ENCODE results near the gene STK17A. TPM values are rescaled to one million over a fixed set of nuclear protein-coding genes. Genes with fewer than 3 reads are reported as not detected.

Gene STK17A
- total RNA-seq, 2 experiments from 2014 or later, result 25.8 to 28.7 TPM

DNA sequence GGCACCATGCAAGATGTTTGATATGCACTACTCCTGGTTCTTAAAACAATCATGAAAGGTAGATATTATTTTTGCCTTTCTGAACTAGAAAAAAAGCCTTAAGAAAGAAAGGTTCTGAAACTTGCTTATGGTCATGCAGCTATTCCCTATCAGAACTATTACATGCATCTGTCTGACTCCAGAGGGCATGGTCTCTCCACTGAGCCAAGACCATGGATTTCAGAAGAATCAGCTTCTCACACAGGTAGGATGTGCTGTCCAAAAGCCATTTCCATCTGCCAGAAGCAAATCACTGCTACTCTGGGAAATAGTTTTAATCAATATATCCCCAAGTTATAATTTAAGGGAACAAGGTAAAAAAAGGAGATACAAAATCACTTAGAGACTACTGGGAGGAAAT, 69.5 kb downstream of the STK17A start:
- TF ChIP-seq EZH2phosphoT487 (IDR thresholded peaks at IDR 0.05; ENCODE audit: borderline replicate concordance, low read depth, low read length), result no peak
- peak; percentile 28; the same call in 1 of the 2 replicates for TF ChIP-seq CTCF (conservative IDR thresholded peaks at IDR 0.05; ENCODE audit: low read length)
- intact Hi-C loops (cut with micrococcal nuclease; ENCODE audit: unreplicated experiment), result no loop called here
- Histone ChIP-seq H3K27ac (ENCODE audit: low read depth, low read length, poor library complexity, severe bottlenecking) (peak overlapping the region; percentile 97), H3K9me3 (ENCODE audit: low read length) (no peaks in the 10 kb centered on the region), H2AFZ (ENCODE audit: low read length) (no peak overlapping the region), H3K9me2 (ENCODE audit: insufficient read depth, low read length) (no peaks in the 10 kb centered on the region), H3K4me2 (ENCODE audit: low read length) (peak overlapping the region; percentile 97), H3K79me2 (ENCODE audit: insufficient read depth, low read depth, low read length) (peaks cover 39% of the 10 kb centered on the region; the same call in 1 of the 2 replicates), H3K36me3 (ENCODE audit: insufficient read depth, low read length) (peaks cover 19% of the 10 kb centered on the region), H3K4me1 (ENCODE audit: insufficient read depth, low read length, poor library complexity, severe bottlenecking) (peaks cover 71% of the 10 kb centered on the region), H3K4me3 (ENCODE audit: low read depth, low read length, poor library complexity, severe bottlenecking) (peak overlapping the region; percentile 62), H4K20me1 (ENCODE audit: insufficient read depth, low read length) (peaks cover 6% of the 10 kb centered on the region; the same call in 1 of the 2 replicates)
- ChIA-PET CTCF (ENCODE audit: unreplicated experiment) (no interaction called here), POLR2A (interaction anchor here (1.2 to 4.2 kb wide), 3 partner anchors 46 to 67 kb away, joined by 4 to 26 read pairs (median 6); no protein-coding TSS in a partner anchor)
- BruUV-seq (replicated peaks), result no TSS peak
- DNase-seq (ENCODE audit: low spot score), result no peak

DNA sequence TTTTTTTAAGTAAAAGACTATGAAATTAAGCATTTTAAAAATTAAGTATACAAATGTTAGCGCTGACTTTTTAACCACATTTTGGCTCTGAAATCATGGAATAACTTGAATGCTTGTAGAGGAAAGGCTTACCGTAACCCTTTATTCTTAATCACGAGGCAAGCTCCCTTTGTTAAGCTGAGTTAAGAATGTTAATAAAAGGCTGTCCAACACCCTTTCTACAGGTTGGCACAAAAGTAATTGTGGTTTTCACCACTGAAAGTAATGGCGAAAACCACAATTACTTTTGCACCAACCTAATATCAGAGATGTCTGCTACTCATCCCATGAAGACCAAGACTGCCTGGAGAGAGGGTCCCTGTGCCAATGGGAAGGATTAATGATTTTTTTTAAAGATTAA, 70.6 kb downstream of the STK17A start:
- DNase-seq (ENCODE audit: low spot score), result no peak
- peaks cover 61% of the 10 kb centered on the region for H3K4me1 ChIP-seq (ENCODE audit: insufficient read depth, low read length, poor library complexity, severe bottlenecking)
- ChIA-PET POLR2A (interaction anchor here (0.9 kb wide), 1 partner anchor 15 kb away, joined by 3 read pairs; no protein-coding TSS in a partner anchor), CTCF (ENCODE audit: unreplicated experiment) (no interaction called here)
- H3K9me3 ChIP-seq (ENCODE audit: low read length), result no peaks in the 10 kb centered on the region
- peak overlapping the region; percentile 14 for H3K4me2 ChIP-seq (ENCODE audit: low read length)
- no peak overlapping the region for H2AFZ ChIP-seq (ENCODE audit: low read length)
- TF ChIP-seq CTCF (conservative IDR thresholded peaks at IDR 0.05; ENCODE audit: low read length), result no peak
- TF ChIP-seq EZH2phosphoT487 (IDR thresholded peaks at IDR 0.05; ENCODE audit: borderline replicate concordance, low read depth, low read length), result no peak
- peaks cover 6% of the 10 kb centered on the region; the same call in 1 of the 2 replicates for H4K20me1 ChIP-seq (ENCODE audit: insufficient read depth, low read length)
- H3K79me2 ChIP-seq (ENCODE audit: insufficient read depth, low read depth, low read length), result peaks cover 43% of the 10 kb centered on the region; the same call in 1 of the 2 replicates
- intact Hi-C loops (cut with micrococcal nuclease; ENCODE audit: unreplicated experiment), result no loop called here
- no peak overlapping the region for H3K27ac ChIP-seq (ENCODE audit: low read depth, low read length, poor library complexity, severe bottlenecking)
- no TSS peak for BruUV-seq (replicated peaks)
- H3K4me3 ChIP-seq (ENCODE audit: low read depth, low read length, poor library complexity, severe bottlenecking), result no peak overlapping the region
- H3K9me2 ChIP-seq (ENCODE audit: insufficient read depth, low read length), result no peaks in the 10 kb centered on the region
- H3K36me3 ChIP-seq (ENCODE audit: insufficient read depth, low read length), result peaks cover 22% of the 10 kb centered on the region

DNA sequence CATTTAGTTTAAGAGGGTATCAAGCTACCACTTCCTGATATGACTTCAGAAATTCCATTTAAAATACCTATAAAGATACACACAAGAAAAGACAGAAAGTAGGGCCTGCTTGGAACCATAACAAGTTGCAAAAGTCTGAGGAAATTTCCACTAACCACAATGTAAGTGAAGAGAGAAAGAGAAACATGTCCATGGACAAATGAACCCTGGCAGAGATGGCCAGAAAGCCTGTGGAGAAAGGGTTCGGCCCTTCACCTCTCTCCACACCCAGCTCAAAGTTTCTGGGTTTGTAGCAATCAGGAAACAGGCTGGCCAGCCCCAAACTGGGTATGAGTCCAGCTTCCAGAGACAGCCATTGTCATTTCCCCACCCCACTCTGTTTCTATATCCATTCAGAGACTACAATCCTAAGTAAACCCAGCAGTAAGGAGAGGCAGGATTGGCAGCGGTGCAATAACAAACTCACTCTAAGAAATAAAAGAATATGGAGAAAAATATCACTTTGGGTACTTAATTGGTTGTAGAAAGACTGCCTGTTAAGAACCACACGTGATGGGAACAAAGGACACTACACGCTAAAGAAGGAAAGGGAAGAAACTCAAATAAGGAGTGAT, 71.1 kb downstream of the STK17A start:
- CTCF ChIA-PET (ENCODE audit: unreplicated experiment), result no interaction called here
- no peak overlapping the region for H3K4me3 ChIP-seq (ENCODE audit: low read depth, low read length, poor library complexity, severe bottlenecking)
- no peaks in the 10 kb centered on the region for H3K9me2 ChIP-seq (ENCODE audit: insufficient read depth, low read length)
- H3K4me2 ChIP-seq (ENCODE audit: low read length), result peak overlapping the region; percentile 14
- DNase-seq (ENCODE audit: low spot score), result no peak
- H2AFZ ChIP-seq (ENCODE audit: low read length), result no peak overlapping the region
- H3K36me3 ChIP-seq (ENCODE audit: insufficient read depth, low read length), result peaks cover 22% of the 10 kb centered on the region
- peaks cover 5% of the 10 kb centered on the region; the same call in 1 of the 2 replicates for H4K20me1 ChIP-seq (ENCODE audit: insufficient read depth, low read length)
- no peaks in the 10 kb centered on the region for H3K9me3 ChIP-seq (ENCODE audit: low read length)
- TF ChIP-seq EZH2phosphoT487 (IDR thresholded peaks at IDR 0.05; ENCODE audit: borderline replicate concordance, low read depth, low read length) (no peak), CTCF (conservative IDR thresholded peaks at IDR 0.05; ENCODE audit: low read length) (no peak)
- peaks cover 62% of the 10 kb centered on the region for H3K4me1 ChIP-seq (ENCODE audit: insufficient read depth, low read length, poor library complexity, severe bottlenecking)
- H3K79me2 ChIP-seq (ENCODE audit: insufficient read depth, low read depth, low read length), result peaks cover 41% of the 10 kb centered on the region; the same call in 1 of the 2 replicates
- POLR2A ChIA-PET, result interaction anchor here (0.9 kb wide), 1 partner anchor 15 kb away, joined by 3 read pairs; no protein-coding TSS in a partner anchor
- no TSS peak for BruUV-seq (replicated peaks)
- intact Hi-C loops (cut with micrococcal nuclease; ENCODE audit: unreplicated experiment), result no loop called here
- no peak overlapping the region for H3K27ac ChIP-seq (ENCODE audit: low read depth, low read length, poor library complexity, severe bottlenecking)
